Endothelial cell of umbilical vein (primary cell): ENCODE results near the gene ADARB1. TPM values are rescaled to one million over a fixed set of nuclear protein-coding genes. Genes with fewer than 3 reads are reported as not detected.

Experiments used
- BruUV-seq: library from RNA; stranded (reverse); fragments of 400-500 nt; replicated peaks from 2 replicates; lab custom pipeline; 2021; lab: Mats Ljungman, UMichigan
- CTCF ChIA-PET: fragments of 300-600, 350-600 bp; sonication (Branson Sonifier 250); formaldehyde crosslinking; loops from one replicate; lab custom pipeline; 2021; ENCODE audit warnings: antibody characterized with exemption, inconsistent platforms; lab: Charles Lee
- POLR2A ChIA-PET: fragments of 300-600, 350-600 bp; sonication (Branson Sonifier 250); formaldehyde crosslinking; loops from one replicate; lab custom pipeline; 2021; ENCODE audit warnings: antibody characterized with exemption, inconsistent platforms; lab: Charles Lee
- DNase-seq: peaks from one replicate; pipeline ENCODE4 v3.0.0-alpha.2; 2011; ENCODE audit warnings: low read depth, low spot score
- FAIRE-seq: peaks from 2 replicates; lab custom pipeline; 2011; peaks lifted over from hg19 to GRCh38; lab: Jason Lieb, UNC
- H2AFZ ChIP-seq: 2 replicates; pipeline ENCODE4 v1.6.0; 2012; ENCODE audit warnings: low read depth, low read length, control low read depth, inconsistent platforms
- H3K27ac ChIP-seq: 2 replicates; pipeline ENCODE4 v1.5.1; 2011; ENCODE audit warnings: low read depth, mild to moderate bottlenecking, control low read depth, low read length, moderate library complexity; ENCODE audit not compliant: insufficient read depth
- H3K27me3 ChIP-seq, 2 experiments: 2 replicates each; pipeline versions ENCODE4 v1.6.0 to v1.6.1; 2011; ENCODE audit warnings: low read length in 2 of 2, mixed read lengths in 1 of 2; ENCODE audit not compliant: control insufficient read depth in 2 of 2, insufficient read depth in 2 of 2
- H3K36me3 ChIP-seq, 2 experiments: 2 replicates in 1 of 2; 3 replicates in 1 of 2; pipeline ENCODE4 v1.5.1; 2011; ENCODE audit warnings: low read length in 2 of 2, mild to moderate bottlenecking in 1 of 2, moderate library complexity in 1 of 2; ENCODE audit not compliant: control insufficient read depth in 2 of 2, insufficient read depth in 2 of 2; ENCODE audit errors: extremely low read depth in 1 of 2
- H3K4me1 ChIP-seq: 3 replicates; pipeline ENCODE4 v1.5.1; 2011; ENCODE audit warnings: mild to moderate bottlenecking, low read length; ENCODE audit not compliant: control insufficient read depth, insufficient read depth; ENCODE audit errors: extremely low read depth
- H3K4me2 ChIP-seq: 2 replicates; pipeline ENCODE4 v1.6.1; 2011; ENCODE audit warnings: low read length, control low read depth, mixed read lengths; ENCODE audit not compliant: insufficient read depth
- H3K4me3 ChIP-seq, 3 experiments: fragments of 200-600 bp in 1 of 3; sonication (generic), shearing (Covaris generic) in 1 of 3; replicated peaks in 1 of 3; 2 replicates each; pipeline ENCODE4 v1.5.1; 2011 to 2016; ENCODE audit warnings: control low read depth in 3 of 3, low read length in 3 of 3, mild to moderate bottlenecking in 2 of 3, inconsistent platforms in 1 of 3, low read depth in 1 of 3, moderate library complexity in 1 of 3; ENCODE audit not compliant: insufficient read depth in 1 of 3
- H3K79me2 ChIP-seq: 2 replicates; pipeline ENCODE4 v1.6.0; 2012; ENCODE audit warnings: low read length, inconsistent platforms; ENCODE audit not compliant: control insufficient read depth, insufficient read depth
- H3K9ac ChIP-seq: replicated peaks from 2 replicates; pipeline ENCODE3; 2011; ENCODE audit warnings: low read length, control low read depth; ENCODE audit not compliant: insufficient read depth; ENCODE audit errors: extremely low read depth
- H3K9me1 ChIP-seq: replicated peaks from 3 replicates; pipeline ENCODE4 v1.6.0; 2011; ENCODE audit warnings: mild to moderate bottlenecking, low read length; ENCODE audit not compliant: control insufficient read depth, insufficient read depth; ENCODE audit errors: extremely low read depth
- H3K9me3 ChIP-seq: replicated peaks from 2 replicates; pipeline ENCODE4 v1.5.1; 2012; ENCODE audit warnings: low read length, inconsistent platforms; ENCODE audit not compliant: control insufficient read depth, insufficient read depth
- H4K20me1 ChIP-seq: replicated peaks from 2 replicates; pipeline ENCODE3; 2011; ENCODE audit warnings: mild to moderate bottlenecking, low read length; ENCODE audit not compliant: control insufficient read depth, insufficient read depth; ENCODE audit errors: extremely low read depth
- EZH2 ChIP-seq: IDR thresholded peaks from 2 replicates; pipeline ENCODE4 v1.6.1; 2012; ENCODE audit warnings: borderline replicate concordance, low read depth, mild to moderate bottlenecking, moderate library complexity, low read length, inconsistent platforms; ENCODE audit not compliant: severe bottlenecking
- FOS ChIP-seq: IDR thresholded peaks from 2 replicates; pipeline ENCODE4 v1.6.1; 2011; ENCODE audit warnings: mild to moderate bottlenecking, low read length, moderate library complexity, borderline replicate concordance; ENCODE audit not compliant: insufficient read depth
- GATA2 ChIP-seq: IDR thresholded peaks from 2 replicates; pipeline ENCODE4 v1.7.0; 2011; ENCODE audit warnings: low read depth, mild to moderate bottlenecking, moderate library complexity, mixed read lengths, low read length; ENCODE audit not compliant: insufficient read length, insufficient read depth
- JUN ChIP-seq: IDR thresholded peaks from 2 replicates; pipeline ENCODE4 v1.6.1; 2011; ENCODE audit warnings: borderline replicate concordance, low read depth; ENCODE audit not compliant: insufficient read length, insufficient read depth
- MYC ChIP-seq: IDR thresholded peaks from one replicate; pipeline ENCODE4 v1.6.1; 2011; ENCODE audit warnings: mild to moderate bottlenecking, low read depth, low read length
- POLR2A ChIP-seq: IDR thresholded peaks from 2 replicates; pipeline ENCODE4 v1.6.1; 2012; ENCODE audit warnings: low read depth, mild to moderate bottlenecking, control low read depth, low read length
- POLR2AphosphoS5 ChIP-seq: IDR thresholded peaks from 2 replicates; pipeline ENCODE4 v1.6.1; 2012; ENCODE audit warnings: low read depth, mild to moderate bottlenecking, control low read depth, low read length, moderate library complexity; ENCODE audit not compliant: insufficient read depth
- dilution Hi-C: fragments of 300-500 bp; cut with MboI; formaldehyde crosslinking; loops from one replicate; pipeline ENCODE4 v1.15.0; 2019; ENCODE audit warnings: low sequenced_read_pairs; ENCODE audit not compliant: extremely low pct_ligation_motif_present
- intact Hi-C: fragments of 100-400 bp; cut with micrococcal nuclease; formaldehyde crosslinking; loops from one replicate; pipeline ENCODE4 v1.10.0; 2022
- polyA plus RNA-seq, 4 experiments: library from polyadenylated mRNA; depleted of rRNA in 3 of 4; stranded (reverse) in 3 of 4; unstranded in 1 of 4; fragments of >200 nt; gene quantifications; 2 replicates each; pipeline versions ENCODE4 v1.2.1 to v1.2.3, GENCODE V29; 2011 to 2012; ENCODE audit warnings: missing spikeins in 1 of 4
- total RNA-seq: library from RNA; stranded (reverse); gene quantifications from 2 replicates; pipeline ENCODE4 v1.2.3, GENCODE V29; 2021
- TF ChIP-seq, protein P1 (sequence below): IDR thresholded peaks from 2 replicates; pipeline ENCODE4 v1.6.1; 2011; ENCODE audit not compliant: insufficient read depth, insufficient read length
- TF ChIP-seq, protein P2 (sequence below), 2 donors: IDR thresholded peaks; 1 replicate in 1 of 2; 2 replicates in 1 of 2; pipeline ENCODE4 v1.5.1; 2011; ENCODE audit warnings: low read length in 2 of 2, mild to moderate bottlenecking in 2 of 2, moderate library complexity in 2 of 2, control low read depth in 1 of 2, inconsistent platforms in 1 of 2, low read depth in 1 of 2; ENCODE audit not compliant: insufficient read depth in 1 of 2; ENCODE audit errors: extremely low read depth in 1 of 2

Gene ADARB1
- total and polyA plus RNA-seq, 2 donors (not counting 3 experiments of a cell fraction or from before 2014, with no cell fraction given), result 32.5 to 54.3 TPM

DNA sequence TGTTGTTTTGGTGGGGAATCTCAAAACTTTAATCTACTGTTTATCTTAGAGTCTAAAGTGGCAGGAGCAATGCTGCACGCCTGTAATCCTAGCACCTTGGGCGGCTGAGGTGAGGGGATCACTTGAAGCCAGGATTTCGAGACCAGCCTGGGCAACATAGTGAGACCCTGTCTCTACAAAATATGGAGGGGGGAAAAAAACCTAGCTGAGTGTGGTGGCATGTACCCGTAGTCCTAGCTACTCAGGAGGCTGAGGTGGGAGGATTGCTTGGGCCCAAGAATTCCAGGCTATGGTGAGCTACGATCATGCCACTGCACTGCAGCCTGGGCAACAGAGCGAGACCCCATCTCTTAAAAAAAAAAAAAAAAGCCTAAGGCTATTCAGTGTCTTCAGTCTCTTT, 175.2 kb downstream of the ADARB1 start:
- POLR2A ChIA-PET, result no interaction called here
- Histone ChIP-seq H3K36me3 (no peaks in the 10 kb centered on the region), H2AFZ (no peak overlapping the region), H3K27ac (no peak overlapping the region), H3K4me1 (no peaks in the 10 kb centered on the region), H3K79me2 (no peaks in the 10 kb centered on the region), H4K20me1 (no peaks in the 10 kb centered on the region), H3K4me2 (no peak overlapping the region), H3K9me3 (no peaks in the 10 kb centered on the region), H3K9me1 (no peaks in the 10 kb centered on the region), H3K27me3 (peaks cover 3 to 20% of the 10 kb centered on the region in 2 experiments), H3K4me3 (no peak overlapping the region), H3K9ac (no peak overlapping the region)
- no peak for TF ChIP-seq GATA2
- no peak for TF ChIP-seq FOS
- TF ChIP-seq, protein P1, sequence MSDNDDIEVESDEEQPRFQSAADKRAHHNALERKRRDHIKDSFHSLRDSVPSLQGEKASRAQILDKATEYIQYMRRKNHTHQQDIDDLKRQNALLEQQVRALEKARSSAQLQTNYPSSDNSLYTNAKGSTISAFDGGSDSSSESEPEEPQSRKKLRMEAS, result no peak
- TF ChIP-seq, protein P2, sequence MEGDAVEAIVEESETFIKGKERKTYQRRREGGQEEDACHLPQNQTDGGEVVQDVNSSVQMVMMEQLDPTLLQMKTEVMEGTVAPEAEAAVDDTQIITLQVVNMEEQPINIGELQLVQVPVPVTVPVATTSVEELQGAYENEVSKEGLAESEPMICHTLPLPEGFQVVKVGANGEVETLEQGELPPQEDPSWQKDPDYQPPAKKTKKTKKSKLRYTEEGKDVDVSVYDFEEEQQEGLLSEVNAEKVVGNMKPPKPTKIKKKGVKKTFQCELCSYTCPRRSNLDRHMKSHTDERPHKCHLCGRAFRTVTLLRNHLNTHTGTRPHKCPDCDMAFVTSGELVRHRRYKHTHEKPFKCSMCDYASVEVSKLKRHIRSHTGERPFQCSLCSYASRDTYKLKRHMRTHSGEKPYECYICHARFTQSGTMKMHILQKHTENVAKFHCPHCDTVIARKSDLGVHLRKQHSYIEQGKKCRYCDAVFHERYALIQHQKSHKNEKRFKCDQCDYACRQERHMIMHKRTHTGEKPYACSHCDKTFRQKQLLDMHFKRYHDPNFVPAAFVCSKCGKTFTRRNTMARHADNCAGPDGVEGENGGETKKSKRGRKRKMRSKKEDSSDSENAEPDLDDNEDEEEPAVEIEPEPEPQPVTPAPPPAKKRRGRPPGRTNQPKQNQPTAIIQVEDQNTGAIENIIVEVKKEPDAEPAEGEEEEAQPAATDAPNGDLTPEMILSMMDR (IDR thresholded peaks at IDR 0.05; ENCODE audit: extremely low read depth in 1 of 2, insufficient read depth in 1 of 2, low read depth in 1 of 2, low read length in 2 of 2), result no peak
- TF ChIP-seq MYC, result no peak
- no peak for TF ChIP-seq JUN
- TF ChIP-seq POLR2A, result no peak
- TF ChIP-seq EZH2, result no peak
- TF ChIP-seq POLR2AphosphoS5, result no peak
- CTCF ChIA-PET, result no interaction called here
- no TSS peak for BruUV-seq
- intact Hi-C loops, result no loop called here
- no peak for DNase-seq
- no peak for FAIRE-seq
- dilution Hi-C loops, result no loop called here
